Loucy (cell line): ENCODE data around the gene LGR4.

ENCODE experiments used
- CTCF ChIP-seq: fragments of 200-600 bp; sonication (generic); conservative IDR thresholded peaks from 2 replicates; pipeline ENCODE4 v1.5.1; 2014; ENCODE audit warnings: mild to moderate bottlenecking, antibody characterized with exemption, low read length
- EZH2phosphoT487 ChIP-seq: fragments of 200-600 bp; IDR thresholded peaks from 2 replicates; pipeline ENCODE4 v1.6.1; 2018; ENCODE audit warnings: antibody characterized with exemption, mild to moderate bottlenecking, moderate library complexity, borderline replicate concordance

- TF ChIP-seq CTCF (no peak), EZH2phosphoT487 (no peak)
Observed at GRCh38 chr11:27451244-27451965, 21.2 kb downstream of the LGR4 start.
